GM19240 (cell line): ENCODE data around the gene GPR35.

Experiments used
- DNase-seq: peaks from one replicate; pipeline ENCODE4 v3.0.0; 2011; ENCODE audit warnings: low spot score; ENCODE audit not compliant: insufficient read length

Gene GPR35

DNA sequence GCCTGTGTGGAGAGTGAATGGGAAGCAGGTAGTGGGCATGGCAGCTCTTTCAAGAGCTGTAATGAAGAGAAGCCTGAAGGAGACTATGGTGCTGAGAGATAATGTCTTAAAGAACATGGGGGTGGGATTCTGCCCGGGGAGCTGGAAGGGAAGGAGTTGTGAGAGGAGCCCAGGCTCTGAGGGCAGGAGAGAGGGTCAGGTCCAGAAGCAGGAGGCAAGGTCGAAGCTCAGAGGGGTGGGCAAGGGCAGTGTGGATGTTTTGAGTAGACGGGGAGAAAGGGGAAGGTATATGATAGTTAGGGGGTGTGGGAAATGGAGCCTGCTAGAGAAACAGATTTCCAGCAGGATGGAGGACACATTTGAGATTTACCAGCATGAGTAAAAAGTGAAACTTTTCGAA, 36.6 kb upstream of the GPR35 start:
- DNase-seq = no peak

DNA sequence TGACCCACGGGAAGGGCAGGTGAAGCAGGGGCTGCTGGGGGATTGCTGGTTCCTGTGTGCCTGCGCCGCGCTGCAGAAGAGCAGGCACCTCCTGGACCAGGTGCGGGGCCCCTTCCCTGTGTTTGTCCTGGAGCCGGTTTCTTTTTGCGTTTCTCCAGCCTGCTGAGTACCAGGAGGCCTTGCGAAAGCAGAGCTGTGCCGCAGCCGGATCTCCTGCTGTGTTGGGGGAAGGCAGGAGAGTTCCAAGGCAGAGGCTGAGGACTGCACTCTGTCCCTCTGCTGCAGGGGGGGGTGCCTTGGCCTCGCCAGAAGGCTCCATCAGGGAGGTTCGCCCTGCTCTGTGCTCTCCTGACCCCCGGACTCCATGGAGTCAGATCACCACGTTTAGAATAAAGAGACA, 35.9 kb upstream of the GPR35 start:
- DNase-seq = no peak

DNA sequence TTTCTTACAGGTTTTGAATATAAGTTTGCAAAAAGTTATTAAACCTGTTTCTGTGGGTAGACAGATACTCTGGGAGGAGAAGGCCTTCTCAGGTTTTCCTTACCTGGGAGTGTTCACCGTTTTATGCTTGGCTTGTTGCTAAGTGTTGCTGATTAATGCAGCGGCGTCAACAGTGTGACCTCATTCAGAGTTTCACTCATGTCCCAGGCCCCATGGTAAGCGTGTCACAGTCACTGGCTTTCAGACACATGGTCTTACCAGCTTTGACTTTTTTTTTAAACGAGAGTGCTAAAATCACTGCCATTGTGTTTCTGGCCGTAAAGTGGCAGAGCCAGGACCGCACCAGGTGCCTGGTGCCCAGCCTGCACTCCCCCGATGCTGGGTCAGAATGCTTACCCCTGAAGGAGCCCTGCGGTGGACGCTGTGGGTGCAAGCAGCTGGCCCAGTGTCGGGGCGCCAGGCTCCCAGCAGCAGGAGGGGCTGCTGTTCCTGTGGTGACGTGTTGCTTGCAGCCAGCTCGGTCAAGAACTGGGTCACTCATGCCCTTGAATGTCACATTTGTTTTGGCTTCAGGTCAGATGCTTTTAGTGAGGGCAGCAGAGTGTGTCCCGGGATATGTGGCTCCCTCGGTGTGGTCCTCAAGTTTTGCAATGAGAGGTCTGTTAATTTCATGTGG, 35.3 kb upstream of the GPR35 start:
- DNase-seq = no peak

DNA sequence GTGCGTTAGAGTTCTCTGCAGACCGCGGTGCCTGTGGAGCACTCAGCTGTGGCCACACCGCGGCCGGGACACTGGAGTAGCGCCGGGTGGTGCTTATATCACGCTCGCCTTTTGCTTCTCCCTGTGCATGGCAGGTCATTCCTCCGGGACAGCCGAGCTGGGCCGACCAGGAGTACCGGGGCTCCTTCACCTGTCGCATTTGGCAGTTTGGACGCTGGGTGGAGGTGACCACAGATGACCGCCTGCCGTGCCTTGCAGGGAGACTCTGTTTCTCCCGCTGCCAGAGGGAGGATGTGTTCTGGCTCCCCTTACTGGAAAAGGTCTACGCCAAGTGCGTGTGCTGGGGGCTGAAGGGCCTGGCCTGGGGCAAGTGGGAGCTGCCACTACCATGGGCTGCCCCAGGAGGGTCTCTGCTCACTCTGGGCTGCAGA, 34.6 kb upstream of the GPR35 start:
- DNase-seq = no peak

DNA sequence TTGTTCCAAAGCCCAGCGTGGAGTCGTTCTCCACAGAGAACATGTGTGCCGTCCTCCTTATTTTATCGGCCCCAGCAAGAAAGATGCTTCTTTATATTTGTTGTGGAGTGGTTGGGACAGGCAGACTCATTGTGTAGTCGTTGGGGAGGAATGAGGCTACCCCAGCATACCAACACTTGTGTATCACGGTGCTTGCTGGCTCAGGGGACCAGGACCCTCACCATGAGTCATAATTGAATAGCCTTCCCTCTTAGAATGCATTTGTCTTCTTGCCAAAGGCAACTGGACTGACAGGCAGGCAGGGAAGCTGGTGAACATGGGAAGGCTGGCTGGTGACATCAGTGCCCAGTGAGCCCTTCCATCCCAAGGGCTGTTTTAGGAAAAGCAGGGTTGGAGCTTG, 34.1 kb upstream of the GPR35 start:
- no peak for DNase-seq

DNA sequence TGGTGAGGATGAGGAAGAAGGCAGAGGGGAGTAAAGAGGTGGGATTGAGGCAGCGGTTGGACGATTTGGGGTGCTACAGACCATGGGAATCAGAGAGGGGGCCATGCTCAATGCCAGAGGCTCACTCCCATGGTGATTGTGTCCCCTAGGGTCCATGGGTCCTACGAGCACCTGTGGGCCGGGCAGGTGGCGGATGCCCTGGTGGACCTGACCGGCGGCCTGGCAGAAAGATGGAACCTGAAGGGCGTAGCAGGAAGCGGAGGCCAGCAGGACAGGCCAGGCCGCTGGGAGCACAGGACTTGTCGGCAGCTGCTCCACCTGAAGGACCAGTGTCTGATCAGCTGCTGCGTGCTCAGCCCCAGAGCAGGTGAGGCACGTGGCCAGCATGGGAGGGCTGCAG, 33.5 kb upstream of the GPR35 start:
- no peak for DNase-seq

DNA sequence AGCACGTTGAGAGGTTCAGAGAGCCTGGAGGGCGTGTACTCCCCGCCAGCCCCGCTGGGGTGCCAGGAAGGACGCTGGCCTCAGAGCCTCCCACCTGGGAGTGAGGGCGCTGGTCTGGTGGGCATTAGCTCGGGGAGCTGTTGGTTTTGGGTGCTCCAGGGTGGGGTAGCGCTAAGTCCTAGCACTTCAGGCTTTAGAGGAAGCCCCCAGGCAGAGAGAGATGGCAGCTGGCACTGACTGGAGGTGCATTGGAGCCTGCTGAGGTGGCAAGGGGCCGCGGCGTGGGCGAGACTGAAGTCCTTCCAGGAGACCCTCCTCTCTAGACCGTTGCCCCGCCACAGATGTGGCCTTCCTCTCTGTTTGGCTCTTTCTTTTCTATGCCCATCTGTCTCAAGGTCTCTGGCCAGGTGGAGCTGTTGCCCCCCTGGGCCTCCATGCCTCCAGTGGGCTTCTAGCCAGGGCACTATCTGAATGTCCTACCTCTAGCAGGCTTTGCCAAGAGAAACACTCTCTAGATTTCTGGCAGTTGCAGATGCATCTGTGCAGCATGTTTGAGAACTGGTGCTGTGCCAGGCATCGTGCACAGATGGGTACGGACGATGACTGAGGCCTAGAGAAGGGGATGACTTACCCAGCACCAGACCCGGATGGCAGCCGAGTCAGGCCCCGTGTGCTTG, 32.1 kb upstream of the GPR35 start:
- no peak for DNase-seq

DNA sequence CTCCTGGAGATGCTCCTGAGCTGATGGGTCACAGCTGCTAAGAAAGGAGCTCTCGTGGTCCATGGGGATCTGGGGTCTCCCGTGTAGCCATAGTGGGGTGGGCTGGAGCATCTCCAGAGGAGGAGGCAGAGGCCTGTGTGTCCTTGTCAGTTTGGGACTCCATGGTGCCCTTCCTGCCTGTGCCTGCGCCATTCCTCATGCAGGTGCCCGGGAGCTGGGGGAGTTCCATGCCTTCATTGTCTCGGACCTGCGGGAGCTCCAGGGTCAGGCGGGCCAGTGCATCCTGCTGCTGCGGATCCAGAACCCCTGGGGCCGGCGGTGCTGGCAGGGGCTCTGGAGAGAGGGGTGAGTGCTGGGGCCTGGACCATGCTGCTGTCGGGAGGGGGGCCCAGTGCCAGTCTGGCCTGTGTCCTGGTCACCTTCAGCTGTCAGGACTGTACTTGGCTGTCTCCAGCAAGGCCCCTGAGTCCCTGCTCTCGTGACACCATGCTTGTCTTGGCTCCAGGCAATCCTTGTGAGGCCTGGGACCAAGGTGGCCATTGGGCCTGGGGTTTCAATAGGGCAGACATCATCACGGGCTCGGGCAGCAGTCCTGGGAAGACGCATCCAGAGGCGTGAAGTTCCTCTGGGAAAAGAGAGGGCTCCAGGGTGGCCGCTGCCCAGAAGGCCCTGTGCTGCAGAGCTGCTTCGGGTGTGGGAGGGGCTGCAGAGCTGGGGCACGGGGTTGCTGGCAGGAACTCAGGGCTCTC, 31.4 kb upstream of the GPR35 start:
- DNase-seq = no peak

DNA sequence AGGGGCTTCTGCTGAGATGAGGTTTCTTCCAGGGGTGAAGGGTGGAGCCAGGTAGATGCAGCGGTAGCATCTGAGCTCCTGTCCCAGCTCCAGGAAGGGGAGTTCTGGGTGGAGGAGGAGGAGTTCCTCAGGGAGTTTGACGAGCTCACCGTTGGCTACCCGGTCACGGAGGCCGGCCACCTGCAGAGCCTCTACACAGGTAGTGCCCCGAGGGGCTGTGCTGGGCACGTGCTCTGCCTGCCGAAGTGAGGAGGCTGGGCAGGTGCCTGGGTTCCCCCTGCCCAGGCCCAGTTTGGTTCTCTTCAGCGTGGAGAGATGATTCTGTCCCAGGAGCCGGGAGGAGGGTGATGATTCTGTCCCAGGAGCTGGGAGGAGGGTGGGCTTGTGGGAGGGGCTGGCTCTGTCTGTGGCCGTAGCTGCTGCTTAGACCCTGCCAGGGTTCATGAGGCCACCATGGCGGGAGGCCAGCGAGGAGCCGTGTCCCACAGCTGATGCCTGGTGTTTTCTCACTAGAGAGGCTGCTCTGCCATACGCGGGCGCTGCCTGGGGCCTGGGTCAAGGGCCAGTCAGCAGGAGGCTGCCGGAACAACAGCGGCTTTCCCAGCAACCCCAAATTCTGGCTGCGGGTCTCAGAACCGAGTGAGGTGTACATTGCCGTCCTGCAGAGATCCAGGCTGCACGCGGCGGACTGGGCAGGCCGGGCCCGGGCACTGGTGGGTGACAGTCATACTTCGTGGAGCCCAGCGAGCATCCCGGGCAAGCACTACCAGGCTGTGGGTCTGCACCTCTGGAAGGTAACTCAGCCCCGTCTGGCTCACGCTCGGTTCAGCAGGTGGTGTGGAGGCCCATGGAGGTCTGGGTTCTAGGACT, 30.5 kb upstream of the GPR35 start:
- no peak for DNase-seq

DNA sequence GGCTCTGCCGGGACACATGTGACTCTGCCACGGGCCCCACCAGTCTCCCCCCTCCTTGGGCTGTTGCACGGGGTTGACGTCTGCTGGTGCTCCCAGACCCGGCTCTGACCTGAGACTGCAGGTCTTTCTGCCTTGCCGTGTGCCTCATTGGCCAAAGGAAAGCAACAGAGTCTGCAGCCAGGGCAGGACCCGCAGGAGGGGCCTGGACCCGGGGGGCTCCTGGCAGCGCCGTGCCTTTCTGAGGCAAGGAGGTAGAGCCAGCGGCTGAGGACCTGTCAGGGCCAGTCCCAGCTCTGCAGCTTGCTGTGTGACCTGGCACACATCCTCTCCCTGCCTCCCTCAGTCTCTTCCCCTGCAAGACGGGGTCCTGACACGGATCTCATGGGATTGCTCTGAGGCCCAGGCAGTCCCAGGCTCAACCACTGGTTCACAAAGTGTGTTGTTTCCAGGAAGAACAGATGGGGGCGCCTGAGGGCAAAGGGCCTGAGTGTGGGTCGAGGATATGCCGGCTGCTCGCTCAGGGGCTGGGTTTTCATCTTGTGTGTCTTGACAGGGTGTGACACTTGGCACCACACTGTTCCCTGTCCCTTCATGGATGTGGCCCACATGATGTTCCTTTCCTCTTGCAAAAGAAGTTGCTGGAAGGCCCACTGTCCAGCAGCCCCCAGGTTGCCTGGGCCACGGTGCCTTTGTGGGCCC, 29.8 kb upstream of the GPR35 start:
- no peak for DNase-seq

DNA sequence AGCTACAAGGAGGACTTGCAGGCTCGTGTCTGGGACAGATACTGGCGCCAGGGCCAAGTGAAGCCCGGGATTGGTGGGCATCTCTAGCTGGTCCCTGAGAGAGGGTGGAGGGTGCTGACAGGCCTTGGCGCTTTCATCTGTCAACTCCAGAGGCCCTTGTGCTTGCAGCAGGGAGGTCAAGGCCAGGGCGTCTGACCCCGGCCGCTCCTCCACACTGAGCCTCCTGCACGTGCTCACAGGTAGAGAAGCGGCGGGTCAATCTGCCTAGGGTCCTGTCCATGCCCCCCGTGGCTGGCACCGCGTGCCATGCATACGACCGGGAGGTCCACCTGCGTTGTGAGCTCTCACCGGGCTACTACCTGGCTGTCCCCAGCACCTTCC, 29.2 kb upstream of the GPR35 start:
- DNase-seq = no peak

DNA sequence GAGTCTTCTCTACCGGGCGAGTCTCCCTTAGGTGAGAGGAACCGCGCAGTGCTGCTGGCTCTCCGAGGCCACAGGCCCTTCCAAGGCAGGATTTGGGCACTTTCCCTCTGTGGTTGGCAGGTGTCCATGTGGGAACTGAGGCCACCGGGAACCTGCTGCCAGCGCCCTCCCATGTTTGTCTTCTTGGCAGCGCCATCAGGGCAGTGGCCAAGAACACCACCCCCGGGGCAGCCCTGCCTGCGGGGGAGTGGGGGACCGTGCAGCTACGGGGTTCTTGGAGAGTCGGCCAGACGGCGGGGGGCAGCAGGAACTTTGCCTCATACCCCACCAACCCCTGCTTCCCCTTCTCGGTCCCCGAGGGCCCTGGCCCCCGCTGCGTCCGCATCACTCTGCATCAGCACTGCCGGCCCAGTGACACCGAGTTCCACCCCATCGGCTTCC, 28.8 kb upstream of the GPR35 start:
- DNase-seq = no peak

DNA sequence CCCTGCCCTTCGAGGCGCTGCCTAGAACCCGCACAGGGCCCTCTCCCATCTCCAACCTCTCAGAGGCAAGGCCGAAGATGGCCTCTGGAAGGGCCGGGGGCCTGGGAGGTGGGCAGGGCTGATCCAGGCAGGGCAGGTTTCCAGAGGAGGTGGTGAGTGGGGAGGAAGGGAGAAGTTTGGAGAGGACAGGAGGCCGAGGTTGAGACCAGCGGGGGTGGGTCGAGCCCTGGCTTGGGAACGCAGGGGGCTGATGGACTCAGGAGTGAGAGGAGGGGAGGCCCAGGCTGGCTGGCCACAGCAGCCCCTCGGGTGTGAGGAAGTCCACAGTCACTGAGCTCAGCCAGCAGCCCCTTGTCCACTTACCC, 28.2 kb upstream of the GPR35 start:
- no peak for DNase-seq

DNA sequence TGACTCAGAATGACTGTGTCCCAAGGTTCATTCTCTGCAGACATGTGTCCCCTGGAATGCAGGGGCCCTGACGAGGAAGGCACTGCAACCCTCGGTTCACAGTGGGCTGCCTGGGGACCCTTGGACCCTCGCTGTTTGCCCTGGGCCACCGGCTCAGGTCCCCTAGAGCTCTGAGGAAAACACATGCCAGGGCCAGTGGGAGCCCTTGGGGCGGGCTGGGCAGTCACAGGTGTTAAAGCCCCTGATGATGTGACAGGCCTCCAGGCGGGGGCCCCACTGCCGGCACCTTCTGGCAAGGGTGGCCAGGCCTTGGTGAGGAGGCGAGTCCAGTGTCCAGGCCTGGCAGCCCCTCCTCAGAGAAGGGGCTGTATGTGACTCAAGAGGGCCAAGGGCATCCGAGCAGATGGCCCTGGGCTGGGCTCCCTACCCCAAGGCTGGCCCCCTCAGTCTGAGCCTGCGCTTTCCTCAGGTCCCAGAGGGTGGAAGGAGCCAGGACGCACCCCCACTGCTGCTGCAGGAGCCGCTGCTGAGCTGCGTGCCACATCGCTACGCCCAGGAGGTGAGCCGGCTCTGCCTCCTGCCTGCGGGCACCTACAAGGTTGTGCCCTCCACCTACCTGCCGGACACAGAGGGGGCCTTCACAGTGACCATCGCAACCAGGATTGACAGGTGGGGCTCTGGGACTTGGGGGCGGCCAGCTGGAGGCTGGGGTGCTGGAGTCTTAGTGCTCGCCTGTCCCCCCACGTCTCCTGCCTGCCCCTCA, 27.7 kb upstream of the GPR35 start:
- no peak for DNase-seq

DNA sequence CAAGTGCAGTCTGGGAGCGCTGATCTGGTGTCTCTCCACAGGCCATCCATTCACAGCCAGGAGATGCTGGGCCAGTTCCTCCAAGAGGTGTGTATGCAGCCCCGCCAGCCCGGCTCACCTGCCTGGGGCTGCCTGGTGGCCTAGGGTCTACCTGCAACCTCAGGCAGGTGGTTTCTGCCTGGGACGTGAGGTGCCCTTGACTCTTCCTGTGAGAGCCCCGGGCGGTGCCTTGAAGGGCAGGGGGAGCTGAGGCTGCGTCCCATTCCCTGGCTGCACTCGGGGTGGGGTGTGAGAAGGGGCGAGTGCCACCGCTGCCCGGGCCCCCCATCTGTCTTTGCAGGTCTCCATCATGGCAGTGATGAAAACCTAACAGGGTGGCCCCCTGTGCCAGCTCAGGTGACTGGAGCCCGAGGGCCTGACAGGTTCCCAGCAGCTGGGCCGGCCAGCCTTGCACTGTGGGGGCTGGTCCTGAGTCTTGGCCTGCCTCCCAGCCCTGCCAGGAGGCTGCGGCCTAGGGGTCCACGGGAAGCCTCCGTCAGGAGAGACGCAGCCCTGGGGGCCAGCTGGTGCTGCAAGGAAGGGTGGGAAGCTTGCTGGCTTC, 26.9 kb upstream of the GPR35 start:
- no peak for DNase-seq

DNA sequence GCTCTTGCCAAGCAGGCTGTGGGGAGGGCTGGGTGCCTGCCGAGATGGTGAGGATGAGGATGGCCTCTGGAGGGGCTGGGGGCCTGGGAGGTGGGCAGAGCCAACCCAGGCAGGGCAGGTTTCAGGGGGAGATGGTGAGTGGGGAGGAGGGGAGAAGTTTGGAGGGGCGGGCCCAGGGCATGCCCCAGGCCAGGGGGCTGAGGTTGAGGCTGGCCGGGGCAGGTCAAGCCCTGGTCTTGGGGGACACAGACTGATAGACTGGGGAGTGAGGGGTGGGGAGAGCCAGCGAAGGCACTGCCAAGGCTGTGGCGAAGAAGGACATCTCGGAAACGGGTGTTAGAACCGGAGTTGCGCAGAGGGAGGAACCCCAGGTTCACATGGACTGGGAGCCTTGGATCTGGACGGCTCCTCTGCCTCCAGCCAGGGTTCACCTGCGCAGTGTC, 26.1 kb upstream of the GPR35 start:
- DNase-seq = no peak

DNA sequence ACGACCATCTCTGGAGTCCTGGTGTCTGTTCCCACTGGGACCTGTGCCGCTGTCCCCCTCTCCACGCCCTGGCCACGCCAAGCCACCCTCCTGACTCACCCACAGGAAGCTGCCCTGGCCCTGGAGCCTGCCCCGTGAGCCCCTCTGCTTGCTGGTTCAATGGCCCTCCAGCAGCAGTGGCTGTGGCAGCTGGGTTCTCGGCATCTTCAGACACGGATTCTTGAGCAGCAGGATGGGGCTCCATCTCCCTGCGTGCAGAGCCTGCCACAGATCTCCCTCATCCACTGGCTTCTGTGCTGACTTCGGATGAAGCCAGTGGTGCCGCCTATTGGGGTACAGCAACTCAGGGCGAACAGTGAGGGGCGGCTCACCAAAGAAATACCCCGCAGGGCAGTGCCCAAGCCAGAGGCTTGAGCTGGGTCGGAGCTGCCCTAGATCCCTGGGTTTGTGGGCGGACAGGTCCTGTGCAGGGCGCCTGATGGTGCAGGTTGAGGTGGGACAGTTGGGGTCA, 24.8 kb upstream of the GPR35 start:
- DNase-seq = no peak

DNA sequence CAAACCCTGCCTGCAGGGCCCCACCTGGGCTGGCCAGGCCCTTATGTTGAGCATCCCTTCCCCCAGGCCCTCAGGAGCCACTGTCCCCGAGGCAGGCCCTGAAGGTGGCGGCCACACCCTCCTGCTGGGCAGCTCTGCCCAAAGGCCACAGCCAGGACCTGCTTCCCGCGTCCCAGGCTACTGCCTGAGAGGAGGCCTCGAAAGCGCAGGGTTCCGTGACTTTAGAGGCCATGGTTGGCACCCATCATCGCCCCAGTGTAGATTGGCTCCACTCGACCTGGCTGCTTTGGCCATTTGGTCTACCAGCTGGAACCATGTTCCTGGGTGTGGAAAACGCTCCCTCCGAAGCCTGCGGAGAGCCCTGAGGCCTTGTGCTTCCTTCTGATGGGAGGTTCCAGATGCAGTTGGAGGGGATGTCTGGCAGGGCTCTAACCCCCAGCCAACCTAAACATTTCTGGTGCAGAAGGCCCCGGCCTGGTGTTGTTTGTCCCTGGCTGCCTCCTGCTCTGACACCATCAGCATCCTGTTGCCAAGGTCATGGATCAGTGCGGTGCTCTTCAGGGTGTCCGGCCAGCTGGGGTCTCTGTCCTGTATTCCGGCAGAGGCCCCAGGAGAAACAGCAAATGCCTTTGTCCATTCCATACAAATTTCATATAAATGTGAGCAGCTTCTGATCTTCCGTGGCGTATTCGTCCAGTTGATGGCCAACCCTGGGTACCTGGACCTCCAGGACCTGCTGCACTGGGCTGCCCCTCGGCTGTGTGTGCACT, 24.0 kb upstream of the GPR35 start:
- no peak for DNase-seq

DNA sequence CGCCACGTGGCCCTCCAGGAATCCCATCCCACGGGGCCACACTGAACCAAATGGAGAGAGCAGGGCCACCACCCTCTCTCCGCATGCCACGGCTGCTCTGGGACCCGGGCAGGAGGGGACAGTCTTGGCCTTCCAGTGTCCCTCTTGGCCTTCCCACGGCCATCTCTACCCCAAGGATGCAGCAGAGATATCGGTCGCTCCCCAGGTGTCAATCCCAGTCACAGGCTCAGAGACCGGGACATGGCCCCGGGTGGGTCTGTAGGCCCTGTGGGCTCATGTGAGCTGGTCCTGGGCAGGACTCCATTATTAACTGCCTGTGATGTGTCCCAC, 23.5 kb upstream of the GPR35 start:
- DNase-seq = no peak
